Activated effector memory CD4-positive, alpha-beta T cell treated with anti-CD3 and anti-CD28 coated beads, Interleukin-2, amount 50 U/mL, for 16 hours (primary cell): ENCODE data around the gene EXOC6.
"Not testable (repeated sequence)": the region's sequence is repeated elsewhere in the genome, so short reads cannot be mapped to it uniquely, and the experiment has no call there.

Source experiments
- DNase-seq: peaks from one replicate; pipeline ENCODE4 v3.0.0-alpha.2; 2020

EXOC6 gene

GRCh38 chr10:92946491-92946890 is 98.2 kb downstream of the EXOC6 start:
- DNase-seq = no peak

- not testable (repeated sequence) for DNase-seq
Observed at GRCh38 chr10:92952573-92952972, 104.3 kb downstream of the EXOC6 start.

GRCh38 chr10:92957223-92958010 is 109.1 kb downstream of the EXOC6 start:
- no peak for DNase-seq

- DNase-seq = no peak
Observed at GRCh38 chr10:92961638-92962037, 113.3 kb downstream of the EXOC6 start.

GRCh38 chr10:92965314-92965713 is 117.0 kb downstream of the EXOC6 start:
- no peak for DNase-seq

GRCh38 chr10:92967641-92968040 is 119.3 kb downstream of the EXOC6 start:
- no peak for DNase-seq

- no peak for DNase-seq
Observed at GRCh38 chr10:92969151-92969550, 120.8 kb downstream of the EXOC6 start.

GRCh38 chr10:92970301-92971070 is 122.2 kb downstream of the EXOC6 start:
- no peak for DNase-seq

- no peak for DNase-seq
Observed at GRCh38 chr10:92972066-92972870, 123.9 kb downstream of the EXOC6 start.

GRCh38 chr10:92972886-92973285 is 124.6 kb downstream of the EXOC6 start:
- no peak for DNase-seq

GRCh38 chr10:92976278-92976677 is 128.0 kb downstream of the EXOC6 start:
- not testable (repeated sequence) for DNase-seq

GRCh38 chr10:92989250-92989649 is 140.9 kb downstream of the EXOC6 start:
- DNase-seq = no peak

- no peak for DNase-seq
Observed at GRCh38 chr10:92990615-92991014, 142.3 kb downstream of the EXOC6 start.

- DNase-seq = no peak
Observed at GRCh38 chr10:92991513-92991912, 143.2 kb downstream of the EXOC6 start.

GRCh38 chr10:92993699-92994272 is 145.5 kb downstream of the EXOC6 start:
- DNase-seq = no peak

- DNase-seq = no peak
Observed at GRCh38 chr10:92995509-92995908, 147.2 kb downstream of the EXOC6 start.

- no peak for DNase-seq
Observed at GRCh38 chr10:92997620-92998019, 149.3 kb downstream of the EXOC6 start.

GRCh38 chr10:92999191-92999590 is 150.9 kb downstream of the EXOC6 start:
- DNase-seq = no peak

GRCh38 chr10:93006435-93007039 is 158.2 kb downstream of the EXOC6 start:
- no peak for DNase-seq

GRCh38 chr10:93015722-93016121 is 167.4 kb downstream of the EXOC6 start:
- DNase-seq = no peak

GRCh38 chr10:93023013-93023650 is 174.8 kb downstream of the EXOC6 start:
- no peak for DNase-seq

- no peak for DNase-seq
Observed at GRCh38 chr10:93026072-93026471, 177.8 kb downstream of the EXOC6 start.
